VCaP (cell line): ENCODE measurements around the gene UEVLD.

Source experiments
- H3K27ac ChIP-seq: fragments of 450-650 bp; 2 replicates; pipeline ENCODE4 v1.5.1; 2017
- TF ChIP-seq, protein P1 (sequence below): fragments of 450-650 bp; conservative IDR thresholded peaks from 2 replicates; pipeline ENCODE4 v1.5.1; 2017; ENCODE audit warnings: mild to moderate bottlenecking, moderate library complexity

The UEVLD gene

GRCh38 chr11:18524248-18524647 lies 64.3 kb downstream of the UEVLD start:
- no peak overlapping the region for H3K27ac ChIP-seq
- TF ChIP-seq, protein P1, sequence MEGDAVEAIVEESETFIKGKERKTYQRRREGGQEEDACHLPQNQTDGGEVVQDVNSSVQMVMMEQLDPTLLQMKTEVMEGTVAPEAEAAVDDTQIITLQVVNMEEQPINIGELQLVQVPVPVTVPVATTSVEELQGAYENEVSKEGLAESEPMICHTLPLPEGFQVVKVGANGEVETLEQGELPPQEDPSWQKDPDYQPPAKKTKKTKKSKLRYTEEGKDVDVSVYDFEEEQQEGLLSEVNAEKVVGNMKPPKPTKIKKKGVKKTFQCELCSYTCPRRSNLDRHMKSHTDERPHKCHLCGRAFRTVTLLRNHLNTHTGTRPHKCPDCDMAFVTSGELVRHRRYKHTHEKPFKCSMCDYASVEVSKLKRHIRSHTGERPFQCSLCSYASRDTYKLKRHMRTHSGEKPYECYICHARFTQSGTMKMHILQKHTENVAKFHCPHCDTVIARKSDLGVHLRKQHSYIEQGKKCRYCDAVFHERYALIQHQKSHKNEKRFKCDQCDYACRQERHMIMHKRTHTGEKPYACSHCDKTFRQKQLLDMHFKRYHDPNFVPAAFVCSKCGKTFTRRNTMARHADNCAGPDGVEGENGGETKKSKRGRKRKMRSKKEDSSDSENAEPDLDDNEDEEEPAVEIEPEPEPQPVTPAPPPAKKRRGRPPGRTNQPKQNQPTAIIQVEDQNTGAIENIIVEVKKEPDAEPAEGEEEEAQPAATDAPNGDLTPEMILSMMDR = no peak

- TF ChIP-seq, protein P1 = no peak
- H3K27ac ChIP-seq = no peak overlapping the region
Measured at GRCh38 chr11:18523084-18523483, 65.5 kb downstream of the UEVLD start.

DNA sequence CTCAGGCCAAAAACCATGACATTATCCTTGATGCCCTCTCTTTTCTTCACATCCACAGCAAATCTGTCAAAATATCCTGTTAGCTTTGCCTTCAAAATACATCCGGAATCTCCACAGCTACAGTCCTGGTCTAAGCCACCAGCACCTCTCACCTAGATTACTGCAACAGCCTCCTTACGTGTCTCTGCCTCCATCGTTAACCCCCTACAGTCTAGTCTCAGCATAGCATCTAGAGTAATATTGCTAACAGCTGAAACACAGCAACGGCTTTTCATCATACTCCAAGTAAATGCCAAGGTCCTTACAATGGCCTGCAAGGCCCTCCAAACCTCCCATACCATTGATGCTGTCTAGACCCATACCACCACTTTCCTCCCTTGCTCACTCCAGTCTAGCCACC lies 66.1 kb downstream of the UEVLD start:
- no peak overlapping the region for H3K27ac ChIP-seq
- TF ChIP-seq, protein P1 = no peak

GRCh38 chr11:18521122-18521521 lies 67.4 kb downstream of the UEVLD start:
- TF ChIP-seq, protein P1 = no peak
- no peak overlapping the region for H3K27ac ChIP-seq

DNA sequence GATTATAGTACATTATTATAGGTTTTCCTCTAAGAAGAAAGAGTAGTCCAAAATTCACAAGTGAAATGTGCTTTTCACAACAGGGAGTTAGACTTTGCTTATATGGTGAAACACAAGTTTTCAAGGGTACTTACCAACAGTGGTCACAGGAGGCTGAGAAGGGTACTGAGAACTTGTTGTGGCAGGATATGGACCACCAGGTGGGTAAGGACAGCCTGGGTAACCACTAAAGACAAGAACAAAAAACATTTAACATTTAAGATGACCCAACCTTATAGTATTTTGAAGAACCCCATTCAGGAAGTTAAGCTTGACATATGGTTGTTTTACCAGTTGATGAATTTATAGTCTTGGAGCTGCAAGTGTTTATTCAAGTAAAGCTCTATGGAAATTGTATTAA lies 86.2 kb downstream of the UEVLD start:
- TF ChIP-seq, protein P1 = no peak
- no peak overlapping the region for H3K27ac ChIP-seq

DNA sequence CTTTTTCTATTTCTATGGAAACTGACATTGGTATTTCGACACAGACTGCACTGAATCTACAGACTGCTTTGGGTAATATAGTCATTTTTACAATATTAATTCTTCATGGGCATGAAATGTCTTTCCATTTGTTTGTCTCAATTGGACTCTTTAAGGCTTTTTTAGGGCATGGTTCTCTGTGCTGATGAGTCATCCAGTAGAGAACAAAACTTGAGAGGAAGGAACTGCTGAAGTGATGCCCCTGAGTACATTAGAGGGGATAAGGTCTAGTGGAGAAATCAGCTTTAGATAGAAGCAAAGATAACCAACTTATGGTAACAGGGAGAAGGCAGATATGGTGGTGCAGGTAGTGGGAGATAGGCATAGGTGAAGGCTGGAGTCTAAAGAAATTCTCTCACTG lies 86.9 kb downstream of the UEVLD start:
- no peak overlapping the region for H3K27ac ChIP-seq
- TF ChIP-seq, protein P1 = no peak

GRCh38 chr11:18498039-18498438 lies 90.5 kb downstream of the UEVLD start:
- TF ChIP-seq, protein P1 = no peak
- H3K27ac ChIP-seq = no peak overlapping the region

DNA sequence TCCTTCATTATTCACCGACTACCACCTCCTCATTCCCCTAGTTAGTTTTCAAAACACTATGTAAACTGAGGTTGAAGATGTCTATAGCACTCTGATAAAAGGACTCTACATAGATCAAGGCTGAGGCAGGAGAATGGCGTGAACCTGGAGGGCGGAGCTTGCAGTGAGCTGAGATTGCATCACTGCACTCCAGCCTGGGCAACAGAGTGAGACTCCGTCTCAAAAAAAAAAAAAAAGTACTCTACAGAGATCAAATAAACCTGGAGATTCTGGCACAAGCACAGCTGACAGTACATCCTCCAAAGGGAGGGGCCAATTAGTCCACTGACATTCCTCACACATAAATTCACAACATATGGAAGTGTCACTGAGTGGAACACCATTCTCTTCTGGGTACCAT lies 92.8 kb downstream of the UEVLD start:
- TF ChIP-seq, protein P1 = no peak
- H3K27ac ChIP-seq = no peak overlapping the region
